ENCODE measurements around the gene ZNF90.

DNA sequence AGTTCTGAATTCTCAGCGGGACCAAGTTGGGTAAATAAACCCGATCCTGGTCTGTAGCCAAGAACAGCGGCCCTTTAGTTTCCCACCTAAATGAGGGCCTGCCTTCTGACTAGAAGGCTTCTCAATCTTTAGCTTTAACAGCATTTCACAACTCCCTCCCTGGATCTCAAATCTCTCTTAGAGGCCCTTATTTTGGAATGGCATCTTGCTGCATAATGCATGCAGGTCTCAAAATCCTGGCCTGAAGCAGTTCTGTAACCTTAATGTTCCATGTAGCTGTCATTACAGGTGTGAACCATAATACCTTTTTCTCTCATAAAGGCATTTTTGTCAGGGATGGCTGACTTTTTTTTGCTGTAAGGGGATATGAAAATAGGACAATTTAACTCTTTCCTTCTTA, 29.5 kb downstream of the ZNF90 start:
- no peak for TF ChIP-seq POLR2A (IDR thresholded peaks at IDR 0.05; ENCODE audit: low read depth, low read length)
- no peak for TF ChIP-seq POLR2AphosphoS5 (IDR thresholded peaks at IDR 0.05; ENCODE audit: low read depth, low read length)
- no peak for TF ChIP-seq TAF1 (IDR thresholded peaks at IDR 0.05; ENCODE audit: borderline replicate concordance, low read depth, low read length)
